ENCODE results near the gene EAPP. TPM values are rescaled to one million over a fixed set of nuclear protein-coding genes. Genes with fewer than 3 reads are reported as not detected.
"Not testable (repeated sequence)": the region's sequence is repeated elsewhere in the genome, so short reads cannot be mapped to it uniquely, and the experiment has no call there.

Gene EAPP
- total RNA-seq, 1 experiment from 2014 or later: 27.2 TPM

GRCh38 chr14:34536951-34537676 lies 2.4 kb downstream of the EAPP start:
- H3K27ac ChIP-seq: no peak overlapping the region
- H3K4me1 ChIP-seq (replicated peaks; ENCODE audit: insufficient read depth): no peaks in the 10 kb centered on the region
- no TSS peak for BruUV-seq (replicated peaks)
- H3K9me3 ChIP-seq (ENCODE audit: insufficient read depth, low read depth): no peaks in the 10 kb centered on the region
- peaks cover 23% of the 10 kb centered on the region for H3K79me2 ChIP-seq (ENCODE audit: low read depth)
- no peak overlapping the region for H2AFZ ChIP-seq
- no peak overlapping the region for H3K4me3 ChIP-seq
- CTCF ChIA-PET: interaction anchor here (0.6 kb wide), 1 partner anchor 23 kb away, joined by 7 read pairs; no protein-coding TSS in a partner anchor
- no peaks in the 10 kb centered on the region for H3K36me3 ChIP-seq (ENCODE audit: low read depth)
- TF ChIP-seq EZH2 (IDR thresholded peaks at IDR 0.05; ENCODE audit: low read depth): no peak
- no peak for TF ChIP-seq CTCF (conservative IDR thresholded peaks at IDR 0.05)
- no peaks in the 10 kb centered on the region for H4K20me1 ChIP-seq (ENCODE audit: insufficient read depth)
- intact Hi-C loops (cut with micrococcal nuclease; ENCODE audit: unreplicated experiment): no loop called here
- H3F3A ChIP-seq (ENCODE audit: insufficient read depth, low read depth): no peaks in the 10 kb centered on the region
- no peaks in the 10 kb centered on the region for H3K9me2 ChIP-seq (ENCODE audit: insufficient read depth)
- H3K27me3 ChIP-seq (ENCODE audit: insufficient read depth, low read depth): no peaks in the 10 kb centered on the region
- POLR2A ChIA-PET (ENCODE audit: unreplicated experiment): no interaction called here
- no peak for DNase-seq
- peak overlapping the region; percentile 96; the same call in 1 of the 2 replicates for H3K4me2 ChIP-seq

- Histone ChIP-seq H4K20me1 (ENCODE audit: insufficient read depth) (no peaks in the 10 kb centered on the region), H3K4me1 (replicated peaks; ENCODE audit: insufficient read depth) (no peaks in the 10 kb centered on the region), H3K9me2 (ENCODE audit: insufficient read depth) (no peaks in the 10 kb centered on the region), H3K27ac (no peak overlapping the region), H3K4me2 (no peak overlapping the region), H3F3A (ENCODE audit: insufficient read depth, low read depth) (no peaks in the 10 kb centered on the region), H3K4me3 (no peak overlapping the region), H3K36me3 (ENCODE audit: low read depth) (0 out of 2 replicates have a peak, but pooled peaks cover under 1% of the 10 kb centered on the region), H3K27me3 (ENCODE audit: insufficient read depth, low read depth) (no peaks in the 10 kb centered on the region), H3K79me2 (ENCODE audit: low read depth) (no peaks in the 10 kb centered on the region), H3K9me3 (ENCODE audit: insufficient read depth, low read depth) (no peaks in the 10 kb centered on the region), H2AFZ (no peak overlapping the region)
- TF ChIP-seq EZH2 (IDR thresholded peaks at IDR 0.05; ENCODE audit: low read depth) (no peak), CTCF (conservative IDR thresholded peaks at IDR 0.05) (no peak)
- CTCF ChIA-PET: no interaction called here
- DNase-seq: no peak
- POLR2A ChIA-PET (ENCODE audit: unreplicated experiment): no interaction called here
- BruUV-seq (replicated peaks): no TSS peak
- intact Hi-C loops (cut with micrococcal nuclease; ENCODE audit: unreplicated experiment): no loop called here
These were observed 11.9 kb downstream of the EAPP start for GRCh38 chr14:34527591-34527990.

GRCh38 chr14:34524216-34524615 lies 15.3 kb downstream of the EAPP start:
- H2AFZ ChIP-seq; H4K20me1 ChIP-seq (ENCODE audit: insufficient read depth); intact Hi-C loops (cut with micrococcal nuclease; ENCODE audit: unreplicated experiment); H3F3A ChIP-seq (ENCODE audit: insufficient read depth, low read depth); H3K27ac ChIP-seq; H3K4me3 ChIP-seq; CTCF ChIA-PET; H3K9me3 ChIP-seq (ENCODE audit: insufficient read depth, low read depth); BruUV-seq (replicated peaks); H3K4me1 ChIP-seq (replicated peaks; ENCODE audit: insufficient read depth); H3K4me2 ChIP-seq; H3K36me3 ChIP-seq (ENCODE audit: low read depth); DNase-seq; H3K79me2 ChIP-seq (ENCODE audit: low read depth); POLR2A ChIA-PET (ENCODE audit: unreplicated experiment); H3K9me2 ChIP-seq (ENCODE audit: insufficient read depth); H3K27me3 ChIP-seq (ENCODE audit: insufficient read depth, low read depth): not testable (repeated sequence)

GRCh38 chr14:34522496-34522895 lies 17.0 kb downstream of the EAPP start:
- H3K27me3 ChIP-seq (ENCODE audit: insufficient read depth, low read depth): no peaks in the 10 kb centered on the region
- no TSS peak for BruUV-seq (replicated peaks)
- intact Hi-C loops (cut with micrococcal nuclease; ENCODE audit: unreplicated experiment): no loop called here
- CTCF ChIA-PET: no interaction called here
- no peak for DNase-seq
- no peaks in the 10 kb centered on the region for H3K9me3 ChIP-seq (ENCODE audit: insufficient read depth, low read depth)
- H3F3A ChIP-seq (ENCODE audit: insufficient read depth, low read depth): no peaks in the 10 kb centered on the region
- TF ChIP-seq CTCF (conservative IDR thresholded peaks at IDR 0.05): no peak
- no peak for TF ChIP-seq EZH2 (IDR thresholded peaks at IDR 0.05; ENCODE audit: low read depth)
- H3K36me3 ChIP-seq (ENCODE audit: low read depth): 0 out of 2 replicates have a peak, but pooled peaks cover 6% of the 10 kb centered on the region
- H3K79me2 ChIP-seq (ENCODE audit: low read depth): no peaks in the 10 kb centered on the region
- no peak overlapping the region for H3K4me2 ChIP-seq
- H3K9me2 ChIP-seq (ENCODE audit: insufficient read depth): no peaks in the 10 kb centered on the region
- no peak overlapping the region for H2AFZ ChIP-seq
- no peak overlapping the region for H3K27ac ChIP-seq
- H3K4me3 ChIP-seq: no peak overlapping the region
- H4K20me1 ChIP-seq (ENCODE audit: insufficient read depth): no peaks in the 10 kb centered on the region
- no peaks in the 10 kb centered on the region for H3K4me1 ChIP-seq (replicated peaks; ENCODE audit: insufficient read depth)
- POLR2A ChIA-PET (ENCODE audit: unreplicated experiment): no interaction called here

DNA sequence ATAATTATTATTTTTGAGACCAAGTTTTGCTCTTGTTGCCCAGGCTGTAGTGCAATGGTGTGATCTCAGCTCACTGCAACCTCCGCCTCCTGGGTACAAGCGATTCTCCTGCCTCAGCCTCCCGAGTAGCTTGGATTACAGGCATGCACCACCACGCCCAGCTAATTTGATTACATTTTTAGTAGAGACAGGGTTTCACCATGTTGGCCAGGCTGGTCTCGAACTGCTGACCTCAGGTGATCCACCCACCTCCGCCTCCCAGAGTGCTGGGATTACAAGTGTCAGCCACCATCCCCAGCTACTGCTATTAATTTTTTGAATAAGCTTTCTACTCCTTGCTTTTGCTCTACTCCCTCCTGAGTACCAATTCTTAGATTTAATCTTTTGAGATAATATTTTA lies 18.4 kb downstream of the EAPP start:
- BruUV-seq (replicated peaks); H2AFZ ChIP-seq; H3K79me2 ChIP-seq (ENCODE audit: low read depth); H3K4me3 ChIP-seq; H3F3A ChIP-seq (ENCODE audit: insufficient read depth, low read depth); H3K9me2 ChIP-seq (ENCODE audit: insufficient read depth); H3K4me2 ChIP-seq; H3K4me1 ChIP-seq (replicated peaks; ENCODE audit: insufficient read depth); H3K27ac ChIP-seq; CTCF ChIA-PET; H3K27me3 ChIP-seq (ENCODE audit: insufficient read depth, low read depth); DNase-seq; intact Hi-C loops (cut with micrococcal nuclease; ENCODE audit: unreplicated experiment); H4K20me1 ChIP-seq (ENCODE audit: insufficient read depth); H3K9me3 ChIP-seq (ENCODE audit: insufficient read depth, low read depth); H3K36me3 ChIP-seq (ENCODE audit: low read depth); POLR2A ChIA-PET (ENCODE audit: unreplicated experiment): not testable (repeated sequence)

Data from PC-9 (cell line).